Stimulated activated CD4-positive, alpha-beta T cell treated with anti-CD3 and anti-CD28 coated beads, TNF-alpha, amount 100 ng/mL, for 48 hours (primary cell): ENCODE results near the gene SLX9.

Experiments
- DNase-seq, 3 donors: peaks; one replicate each; pipeline ENCODE4 v3.0.0-alpha.2; 2020; ENCODE audit warnings: low read depth in 3 of 3

Gene SLX9

DNA sequence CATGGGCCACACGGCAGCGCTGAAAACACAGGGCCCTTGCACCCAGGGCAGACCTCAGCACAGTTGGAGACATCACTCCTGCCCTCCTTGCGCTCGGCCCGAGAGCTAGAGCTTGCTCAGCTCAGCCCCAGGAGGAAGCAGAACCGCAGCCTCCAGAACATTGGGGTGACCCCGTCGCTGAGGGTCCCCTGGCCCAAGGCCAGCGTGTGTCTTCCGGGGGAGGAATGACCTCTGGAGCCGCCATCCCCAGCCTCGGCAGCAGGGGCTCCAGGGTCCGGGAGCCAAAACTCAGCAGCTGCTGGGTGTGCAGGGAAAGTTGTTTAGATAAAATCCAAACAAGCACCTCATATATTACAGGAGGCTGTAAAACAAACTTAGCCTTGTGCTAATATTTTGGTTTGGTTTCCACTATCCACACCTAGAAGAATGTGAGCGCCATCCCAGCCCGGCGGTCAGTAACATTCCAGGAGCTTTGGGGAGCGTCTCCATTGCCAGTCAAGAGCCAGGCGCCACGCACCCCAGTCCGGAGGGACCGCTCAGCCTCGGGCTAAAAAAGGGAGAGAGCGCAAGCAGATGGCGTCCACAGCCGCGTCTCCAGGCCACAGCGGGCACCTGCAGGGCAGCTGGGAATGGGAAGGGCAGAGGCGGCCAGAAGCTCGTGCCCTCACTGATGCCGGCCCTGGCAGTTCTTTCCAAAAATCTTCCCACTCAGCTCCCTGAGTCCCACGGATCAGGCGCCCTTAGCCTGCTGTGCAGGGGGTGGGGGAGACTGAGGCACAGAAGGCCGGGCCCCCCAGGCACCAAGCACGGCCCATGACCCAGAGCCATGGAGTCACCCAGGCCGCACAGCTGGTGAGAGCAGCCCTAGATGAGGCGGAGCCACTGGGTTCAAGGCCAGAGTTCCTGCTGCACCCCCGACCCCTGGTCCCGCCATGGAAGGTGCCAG, 52.0 kb downstream of the SLX9 start:
- no peak for DNase-seq

- DNase-seq, result no peak
These were observed 52.8 kb downstream of the SLX9 start for GRCh38 chr21:44992608-44993031.

- no peak for DNase-seq
These were observed 53.7 kb downstream of the SLX9 start for GRCh38 chr21:44993321-44994046.

- DNase-seq, result no peak
These were observed 54.3 kb downstream of the SLX9 start for GRCh38 chr21:44994047-44994694.

- no peak for DNase-seq
These were observed 55.0 kb downstream of the SLX9 start for GRCh38 chr21:44994695-44995342.

GRCh38 chr21:44995343-44995941, 55.6 kb downstream of the SLX9 start:
- no peak for DNase-seq

- no peak for DNase-seq
These were observed 56.3 kb downstream of the SLX9 start for GRCh38 chr21:44996096-44996495.

DNA sequence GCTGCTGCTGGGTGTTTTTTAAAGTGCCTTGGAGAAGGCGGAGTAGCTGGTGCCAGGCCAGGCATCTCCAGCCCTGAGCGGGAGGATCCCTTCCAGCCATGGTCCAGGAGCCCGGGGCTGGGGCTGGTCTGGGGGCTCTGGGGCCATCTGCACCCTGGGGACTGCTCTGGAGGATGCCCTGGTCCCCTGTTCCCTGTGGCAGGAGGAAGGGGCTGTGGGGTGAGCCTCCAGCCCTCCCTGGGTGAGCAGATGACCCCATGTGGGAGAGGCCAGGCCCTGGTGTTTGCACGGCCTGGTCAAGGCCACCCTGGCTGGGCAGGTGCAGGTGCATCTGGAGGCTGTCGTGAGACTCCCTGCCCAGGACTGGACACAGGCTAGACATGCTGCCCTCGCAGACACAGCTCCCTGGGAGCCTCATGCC, 56.7 kb downstream of the SLX9 start:
- DNase-seq, result no peak

- DNase-seq, result no peak
These were observed 57.4 kb downstream of the SLX9 start for GRCh38 chr21:44996983-44997936.

DNA sequence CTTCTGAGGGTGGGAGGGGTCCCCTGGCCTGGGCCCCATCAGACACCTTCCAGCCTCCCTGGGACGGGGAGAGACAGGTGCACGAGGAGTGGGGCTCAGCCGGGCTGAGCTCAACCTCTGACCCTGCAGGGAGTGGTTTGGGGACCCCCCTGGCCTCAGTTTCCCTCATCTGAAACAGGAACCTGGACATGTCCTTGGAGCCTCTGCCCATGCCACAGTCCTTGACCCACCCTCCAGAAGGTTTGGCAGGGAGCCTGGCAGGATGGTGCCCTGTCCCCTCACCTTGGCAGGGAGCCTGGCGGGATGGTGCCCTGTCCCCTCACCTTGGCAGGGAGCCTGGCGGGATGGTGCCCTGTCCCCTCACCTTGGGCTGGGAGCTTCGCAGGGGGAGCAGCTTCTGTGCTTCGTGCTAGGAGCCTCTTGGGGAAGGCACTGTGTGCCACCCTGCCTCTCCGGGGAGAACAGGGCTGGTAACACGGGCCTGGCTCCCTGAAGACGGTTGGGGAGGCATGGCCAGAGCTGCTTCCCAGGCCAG, 58.3 kb downstream of the SLX9 start:
- no peak for DNase-seq

DNA sequence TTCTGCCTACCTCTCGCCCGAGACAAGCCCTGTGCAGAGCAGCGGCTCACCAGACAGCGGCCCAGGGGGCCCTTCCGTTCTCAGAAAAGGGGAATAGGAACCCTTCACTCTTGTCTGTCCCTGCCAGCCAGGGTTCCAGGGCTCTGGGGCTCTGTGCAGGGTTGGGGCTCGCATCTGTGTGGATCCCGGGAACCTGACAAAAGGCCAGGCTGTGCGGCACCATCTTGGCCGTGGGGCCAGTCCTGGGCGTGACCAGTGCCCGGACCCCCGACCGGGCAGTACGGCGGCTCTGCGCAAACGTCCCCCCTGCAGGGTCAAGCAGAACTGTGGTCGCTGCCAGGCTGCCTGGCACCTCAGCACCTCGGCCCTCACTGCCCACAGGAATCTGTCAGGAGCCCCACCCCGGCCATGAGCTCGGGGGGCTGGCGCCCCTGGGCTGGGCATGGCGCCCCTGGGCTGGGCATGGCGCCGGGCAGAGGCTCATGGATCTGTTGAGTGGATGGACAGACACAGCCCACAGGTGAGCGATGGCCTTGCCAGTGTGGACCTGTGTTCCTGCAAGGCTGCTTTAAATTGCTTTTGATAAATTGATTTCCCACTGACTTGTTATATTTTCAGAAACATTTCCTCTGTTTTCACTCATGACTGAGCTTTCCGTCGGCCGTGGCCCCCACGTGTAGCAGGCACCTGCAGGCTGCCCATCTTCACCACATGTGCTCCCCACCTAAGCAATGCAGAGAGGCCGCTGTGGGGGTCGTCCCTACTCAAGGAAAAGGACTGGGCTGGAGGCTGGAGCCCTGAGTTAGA, 59.0 kb downstream of the SLX9 start:
- DNase-seq, result no peak

DNA sequence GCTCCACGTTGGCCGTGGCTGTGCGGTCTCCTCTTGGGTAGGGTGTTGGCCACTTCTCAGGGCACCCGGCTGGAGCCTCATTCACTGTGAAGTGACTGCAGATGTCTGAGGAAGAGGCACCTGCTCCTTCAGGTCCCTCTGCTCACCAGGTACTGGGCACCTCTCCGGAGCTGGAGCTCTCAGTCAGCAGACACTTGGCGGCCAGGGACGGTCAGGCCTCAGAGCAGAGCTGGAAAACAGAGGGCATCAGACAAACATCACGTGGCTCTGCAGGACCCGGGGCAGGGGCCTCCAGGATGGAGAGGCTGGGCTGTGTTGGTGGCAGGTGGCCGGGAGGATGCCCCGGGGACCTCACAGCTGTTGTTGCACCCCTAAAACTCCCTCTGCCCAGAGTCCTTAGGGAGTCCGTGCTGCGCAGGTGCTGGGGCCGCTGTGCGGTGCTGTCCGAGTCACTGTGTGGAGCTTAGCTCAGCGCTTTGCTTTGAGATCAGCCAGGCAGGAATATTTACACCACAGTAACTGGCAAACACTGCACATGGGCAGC, 59.7 kb downstream of the SLX9 start:
- no peak for DNase-seq

GRCh38 chr21:44999972-45000636, 60.3 kb downstream of the SLX9 start:
- DNase-seq, result no peak

- DNase-seq, result no peak
These were observed 60.9 kb downstream of the SLX9 start for GRCh38 chr21:45000637-45001133.

DNA sequence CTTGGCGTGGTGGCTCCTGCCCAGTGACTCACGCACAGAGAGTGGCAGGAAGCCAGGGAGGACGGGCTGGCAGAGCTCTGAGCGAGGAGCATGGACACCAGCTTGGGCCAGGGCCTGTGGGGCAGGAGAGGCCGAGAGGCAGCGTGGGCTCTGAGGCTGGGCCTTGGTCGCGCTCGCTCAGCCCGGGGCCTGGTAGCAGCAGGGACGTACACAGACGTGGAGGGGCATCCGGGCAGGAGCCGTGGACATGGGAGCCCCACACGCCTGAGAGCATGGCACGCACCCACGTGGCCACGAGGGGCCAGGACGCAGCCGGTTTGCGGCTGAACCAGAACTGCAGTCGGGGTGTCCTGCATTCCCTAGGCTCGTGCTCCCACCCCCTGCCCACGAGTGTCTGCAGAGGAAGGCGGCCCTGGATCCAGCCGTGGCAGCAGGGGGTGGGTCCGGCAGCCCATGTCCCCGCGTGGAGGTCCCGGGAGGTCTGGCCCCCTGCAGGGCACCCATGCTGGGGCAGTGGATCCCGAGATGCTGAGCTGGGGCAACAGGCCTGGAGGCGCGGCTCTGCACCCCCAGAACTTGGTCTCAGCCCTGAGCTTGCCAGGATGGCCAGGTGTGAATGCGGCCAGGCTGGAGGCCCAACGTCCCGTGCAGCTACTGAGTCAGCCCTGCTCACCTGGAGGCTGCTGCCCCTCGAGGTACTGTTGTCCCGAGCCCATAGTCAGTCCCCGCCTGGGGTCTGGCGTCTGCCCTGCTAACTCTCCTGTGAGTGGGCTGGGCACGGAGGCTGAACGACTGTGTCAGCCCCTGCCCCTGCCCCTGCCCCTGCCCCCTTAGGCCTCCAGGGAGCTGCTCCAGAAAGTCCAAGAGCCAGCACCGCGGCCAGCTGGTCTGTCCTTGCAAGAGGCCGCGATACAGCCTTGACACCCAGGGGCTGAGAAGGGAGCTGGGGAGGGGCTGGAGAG, 61.6 kb downstream of the SLX9 start:
- DNase-seq, result no peak

DNA sequence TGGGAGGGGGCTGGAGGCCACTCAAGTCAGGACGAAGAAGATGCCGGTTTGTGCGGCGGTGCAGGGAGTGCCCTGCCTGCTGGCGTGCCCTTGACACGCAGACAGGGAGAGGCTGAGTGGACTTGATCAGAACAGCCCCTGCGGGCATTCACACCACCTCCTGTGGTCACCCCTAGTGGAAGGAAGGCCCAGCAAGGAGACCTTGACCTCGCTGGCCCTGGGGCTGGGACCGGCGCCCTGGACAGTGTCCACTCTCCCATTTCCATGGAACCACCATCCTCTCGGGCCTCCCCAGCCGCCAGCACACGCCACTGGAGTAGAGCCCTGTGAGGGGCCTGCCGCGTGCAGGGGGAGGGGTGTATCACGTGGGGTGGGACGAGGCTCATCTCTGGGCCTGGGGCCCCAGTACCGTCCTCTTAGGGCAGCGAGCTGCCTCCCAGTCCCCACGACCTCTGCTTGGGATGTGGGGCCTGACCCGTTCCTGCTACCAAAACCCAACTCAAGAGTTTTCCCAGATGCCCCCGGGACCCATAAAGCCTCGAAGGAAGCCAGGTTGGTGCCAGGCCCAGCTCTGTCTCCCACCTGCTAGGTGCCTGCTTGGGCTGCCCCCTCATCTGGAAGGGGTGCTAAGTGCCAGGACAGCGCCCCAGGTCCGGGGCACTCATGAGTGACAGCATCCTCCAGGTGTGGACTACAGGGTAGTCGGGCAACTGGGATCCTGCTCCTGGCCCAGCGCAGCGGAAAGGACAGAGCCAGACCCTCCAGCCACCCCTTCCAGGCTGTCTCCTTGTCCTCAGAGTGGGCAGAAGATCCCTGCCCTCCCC, 62.8 kb downstream of the SLX9 start:
- no peak for DNase-seq
